Measurements from ENCODE around the gene FOXC2. TPM values are rescaled to one million over a fixed set of nuclear protein-coding genes. Genes with fewer than 3 reads are reported as not detected.
A peak's percentile ranks its signal among the peaks of the same experiment; 100 is the strongest.

FOXC2 gene
- total RNA-seq, 1 donor from 2014 or later = 1.9 TPM

DNA sequence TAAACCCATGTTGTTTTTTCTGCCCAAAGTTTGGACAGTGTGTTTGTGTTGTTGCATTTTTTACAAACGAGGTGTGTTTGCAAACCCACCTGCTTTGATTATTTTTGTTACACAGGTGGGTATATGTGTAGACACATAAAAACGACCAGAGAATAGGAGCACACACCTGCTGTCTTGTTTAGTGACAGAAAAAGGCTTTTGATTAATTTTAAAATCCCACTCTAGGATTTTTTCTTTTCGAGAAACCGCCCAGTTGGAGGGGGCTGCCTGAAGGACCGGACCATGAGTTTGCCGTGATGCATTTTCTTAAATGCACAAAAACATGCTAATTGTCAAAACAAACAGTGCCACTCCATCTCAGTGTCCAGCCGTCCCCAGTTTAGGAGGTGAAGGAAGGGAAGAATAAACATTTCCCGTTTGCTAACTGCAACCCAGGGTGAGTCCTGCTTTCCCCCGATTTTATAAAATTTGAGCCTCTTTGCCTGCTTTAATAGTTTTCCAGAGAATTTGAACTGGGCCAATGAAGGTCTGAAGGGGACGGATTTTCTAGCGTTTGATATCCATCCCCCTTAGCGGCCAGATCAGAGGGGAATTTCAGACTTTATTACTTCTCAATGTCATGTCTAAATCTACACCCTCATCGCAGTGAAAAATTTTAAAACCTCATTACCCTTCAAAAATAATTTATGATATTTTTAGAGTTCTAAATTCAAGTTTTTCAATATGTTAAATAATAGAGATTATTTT, 3.2 kb downstream of the FOXC2 start:
- no peak for DNase-seq
- intact Hi-C loops (cut with micrococcal nuclease) = loop anchor here (5.0 to 10.0 kb wide), 2 partner anchors 185 to 492 kb away; no protein-coding TSS in a partner anchor
- ATAC-seq = no peak

DNA sequence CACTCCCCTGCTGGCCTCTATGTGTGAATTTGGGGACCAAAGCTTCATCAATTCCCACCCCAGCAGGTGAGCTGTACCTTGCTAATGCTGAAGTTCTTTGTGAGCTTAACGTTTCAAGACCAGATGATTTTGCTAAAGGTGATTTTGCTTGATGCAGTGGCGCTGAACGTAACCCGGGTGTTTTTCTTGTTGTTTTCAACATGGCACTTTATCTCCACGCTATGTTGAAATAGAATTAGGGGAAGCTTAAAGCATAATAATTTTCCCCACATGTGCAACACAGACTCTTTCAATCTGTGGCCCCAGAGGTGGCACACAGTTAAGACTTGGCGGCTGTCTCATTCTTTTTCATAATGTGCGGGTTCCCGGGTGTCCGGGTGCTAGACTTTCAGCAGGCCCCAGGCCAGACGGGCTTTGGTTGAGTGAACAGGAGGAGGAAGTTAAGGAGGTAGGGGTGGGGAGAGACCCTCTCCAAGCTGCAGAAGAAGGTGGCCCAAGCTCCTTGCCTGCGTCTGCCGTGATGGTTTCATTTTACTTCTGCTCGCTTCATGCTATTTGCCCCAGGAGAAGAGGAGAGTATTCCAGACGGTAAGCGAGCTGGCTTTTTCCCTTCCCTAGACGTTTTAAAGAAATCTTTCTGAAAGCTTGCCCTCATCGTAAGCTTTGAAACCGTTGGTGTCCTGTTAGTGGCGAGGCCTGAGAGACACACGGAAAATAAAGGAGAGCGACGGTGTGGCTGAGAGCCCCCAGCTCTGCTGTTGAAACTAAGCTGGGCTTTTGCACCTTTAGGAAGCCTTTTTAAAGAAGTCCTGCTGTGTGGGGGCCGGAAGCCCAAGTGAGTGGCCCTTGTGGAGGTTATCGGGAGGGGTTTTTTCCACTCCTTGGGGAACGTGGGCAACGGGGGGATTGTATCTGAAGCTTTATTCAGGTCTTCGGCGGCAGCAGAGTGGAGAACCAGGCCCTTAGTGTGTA, 4.2 kb downstream of the FOXC2 start:
- intact Hi-C loops (cut with micrococcal nuclease) = loop anchor here (10.0 kb wide), 1 partner anchor 184 kb away; no protein-coding TSS in a partner anchor
- ATAC-seq (no peak), DNase-seq (no peak)

DNA sequence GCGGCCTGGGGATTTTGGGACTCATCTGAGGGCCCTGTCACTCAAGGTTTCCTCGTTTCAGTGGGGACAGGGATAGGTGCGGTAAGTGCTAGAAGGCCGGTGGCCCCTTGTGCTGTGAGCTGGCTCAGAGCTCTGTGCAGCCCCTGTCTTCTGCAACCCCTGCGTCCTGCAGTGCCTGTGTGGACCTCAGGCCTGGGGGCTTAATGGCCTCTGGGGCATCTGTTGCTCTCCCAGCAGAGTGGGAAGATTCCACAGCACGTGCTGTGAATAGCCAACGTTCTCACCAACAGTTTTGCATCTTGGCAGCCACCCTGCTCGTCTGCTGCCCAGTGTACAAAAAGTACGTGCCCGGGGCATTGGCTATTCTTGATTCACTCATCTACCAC, 4.9 kb downstream of the FOXC2 start:
- DNase-seq = no peak
- ATAC-seq = no peak
- intact Hi-C loops (cut with micrococcal nuclease) = loop anchor here (10.0 kb wide), 1 partner anchor 183 kb away; no protein-coding TSS in a partner anchor

DNA sequence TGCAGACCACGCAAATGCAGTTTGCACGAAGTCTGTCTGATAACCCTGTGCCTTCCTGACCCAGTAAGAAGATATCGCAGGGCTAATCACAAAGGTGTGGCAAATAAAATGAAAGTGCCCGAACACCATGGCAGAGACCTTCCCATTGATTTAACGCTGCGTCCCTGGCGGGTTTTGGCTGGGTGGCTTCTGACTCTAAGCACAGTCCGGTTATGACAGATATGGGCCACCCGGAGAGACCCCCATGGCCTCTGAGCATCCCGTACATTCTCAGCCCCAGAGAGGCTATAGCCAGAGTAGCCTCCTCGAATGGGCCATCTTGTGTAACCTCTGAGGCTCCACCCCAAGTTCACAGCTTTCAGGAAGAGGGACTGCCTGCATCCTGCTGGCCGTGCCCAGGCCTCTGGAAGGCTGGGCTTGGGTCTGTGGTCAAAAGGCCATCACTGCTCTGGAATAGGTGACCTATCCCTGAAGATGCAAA, 5.5 kb downstream of the FOXC2 start:
- DNase-seq = no peak
- intact Hi-C loops (cut with micrococcal nuclease) = loop anchor here (10.0 kb wide), 1 partner anchor 183 kb away; no protein-coding TSS in a partner anchor
- ATAC-seq = no peak

DNA sequence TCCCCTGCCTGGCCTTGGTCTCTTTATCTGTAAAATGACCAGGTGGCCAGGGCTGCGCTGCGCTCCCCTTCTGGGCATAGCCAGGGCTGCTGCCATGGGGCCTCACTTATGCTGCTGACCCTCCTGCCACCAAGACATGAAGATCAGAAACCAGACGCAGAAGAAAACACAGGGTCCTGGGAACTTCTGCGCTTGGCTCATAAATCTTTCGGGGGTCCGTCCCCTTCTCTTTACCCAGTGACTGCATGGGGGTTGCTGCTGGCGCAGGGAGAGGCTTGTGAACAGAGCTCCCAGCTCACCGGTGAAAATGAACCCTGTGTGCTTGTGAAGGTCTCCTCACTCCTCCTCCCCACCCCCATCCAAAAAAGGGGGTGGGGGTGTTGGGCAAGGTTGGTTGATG, 6.0 kb downstream of the FOXC2 start:
- no peak for ATAC-seq
- intact Hi-C loops (cut with micrococcal nuclease) = loop anchor here (10.0 kb wide), 1 partner anchor 182 kb away; no protein-coding TSS in a partner anchor
- no peak for DNase-seq

DNA sequence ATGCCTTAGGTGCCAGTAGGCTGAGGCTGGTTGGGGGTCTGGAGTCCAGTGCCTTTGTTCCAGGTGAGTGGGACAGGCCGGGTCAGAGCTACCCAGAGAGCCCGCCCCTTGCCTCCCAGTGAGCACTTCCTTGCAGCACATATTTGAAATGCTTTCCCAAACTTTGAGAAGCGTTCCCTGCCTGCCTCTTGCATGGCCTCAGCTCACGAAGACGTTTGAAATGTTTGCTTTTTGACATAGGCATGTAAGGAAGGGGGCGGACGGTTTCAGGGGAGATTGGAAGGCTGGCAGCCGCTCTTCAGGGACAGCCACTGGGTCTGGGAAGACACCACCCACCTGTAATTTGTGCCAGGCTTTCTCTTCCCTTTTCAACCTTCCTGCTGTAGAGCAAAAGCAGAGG, 6.6 kb downstream of the FOXC2 start:
- DNase-seq = no peak
- intact Hi-C loops (cut with micrococcal nuclease) = loop anchor here (10.0 kb wide), 1 partner anchor 182 kb away; no protein-coding TSS in a partner anchor
- ATAC-seq = no peak

DNA sequence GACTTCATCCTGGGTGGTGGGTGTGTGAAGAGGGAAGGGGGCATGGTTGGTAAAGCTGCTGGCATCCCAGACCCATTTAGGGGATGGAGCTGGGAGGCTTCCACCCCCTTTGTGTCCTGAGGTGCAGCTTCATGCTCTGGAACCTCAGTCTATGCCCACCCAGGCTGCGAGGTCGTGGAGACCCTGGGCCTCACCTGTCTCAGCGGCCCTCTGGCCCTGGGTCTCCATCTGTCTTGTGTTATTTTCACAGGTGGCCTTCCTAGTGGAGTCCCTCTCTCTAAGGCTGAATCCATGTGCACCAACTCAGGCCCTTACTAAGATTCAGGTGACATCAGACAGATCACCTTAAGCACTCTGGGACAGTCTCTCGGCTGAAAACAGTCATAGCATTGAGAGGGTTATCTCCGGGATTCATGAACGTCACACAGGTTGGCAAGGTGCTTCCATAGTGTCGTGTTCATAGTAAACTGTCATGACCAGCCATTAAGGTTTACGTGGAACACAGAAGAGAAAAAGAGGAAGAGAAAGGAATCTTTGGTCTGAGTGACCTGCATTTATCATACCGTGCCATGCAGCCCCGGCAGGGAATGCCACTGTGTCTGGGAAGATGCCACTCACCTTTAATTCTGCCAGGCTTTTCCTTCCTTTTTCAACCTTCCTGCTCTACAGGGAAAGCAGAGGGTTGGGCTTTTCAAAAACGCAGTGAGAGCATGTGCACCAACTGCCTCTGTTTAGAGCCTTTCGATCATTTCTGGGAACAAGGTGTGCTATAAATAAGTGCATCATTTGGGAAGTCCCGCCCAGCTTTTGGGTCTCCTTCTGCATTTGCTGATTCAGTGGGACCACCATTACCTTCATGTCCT, 7.2 kb downstream of the FOXC2 start:
- no peak for ATAC-seq
- intact Hi-C loops (cut with micrococcal nuclease) = loop anchor here (10.0 kb wide), 1 partner anchor 181 kb away; no protein-coding TSS in a partner anchor
- no peak for DNase-seq

DNA sequence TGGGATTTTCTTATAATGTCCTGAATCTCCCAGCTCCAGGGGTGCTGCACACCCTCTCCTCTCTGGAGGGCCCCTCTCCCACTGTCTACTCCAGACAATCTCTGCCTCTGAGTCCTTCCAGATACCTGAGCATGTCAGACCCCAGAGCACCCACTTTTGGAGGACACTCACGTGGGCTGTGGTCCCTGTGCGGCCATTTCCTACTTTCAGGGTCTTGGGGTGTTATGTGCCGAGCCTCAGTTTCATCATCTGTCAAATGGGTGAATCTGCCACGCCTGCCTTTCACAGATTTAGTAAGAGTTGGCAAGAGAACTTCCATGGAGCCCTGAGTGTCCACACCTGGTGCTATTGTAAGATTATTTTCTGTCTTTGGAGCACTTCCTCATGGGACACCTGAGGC, 8.0 kb downstream of the FOXC2 start:
- intact Hi-C loops (cut with micrococcal nuclease) = loop anchor here (10.0 kb wide), 1 partner anchor 180 kb away; no protein-coding TSS in a partner anchor
- ATAC-seq = no peak

DNA sequence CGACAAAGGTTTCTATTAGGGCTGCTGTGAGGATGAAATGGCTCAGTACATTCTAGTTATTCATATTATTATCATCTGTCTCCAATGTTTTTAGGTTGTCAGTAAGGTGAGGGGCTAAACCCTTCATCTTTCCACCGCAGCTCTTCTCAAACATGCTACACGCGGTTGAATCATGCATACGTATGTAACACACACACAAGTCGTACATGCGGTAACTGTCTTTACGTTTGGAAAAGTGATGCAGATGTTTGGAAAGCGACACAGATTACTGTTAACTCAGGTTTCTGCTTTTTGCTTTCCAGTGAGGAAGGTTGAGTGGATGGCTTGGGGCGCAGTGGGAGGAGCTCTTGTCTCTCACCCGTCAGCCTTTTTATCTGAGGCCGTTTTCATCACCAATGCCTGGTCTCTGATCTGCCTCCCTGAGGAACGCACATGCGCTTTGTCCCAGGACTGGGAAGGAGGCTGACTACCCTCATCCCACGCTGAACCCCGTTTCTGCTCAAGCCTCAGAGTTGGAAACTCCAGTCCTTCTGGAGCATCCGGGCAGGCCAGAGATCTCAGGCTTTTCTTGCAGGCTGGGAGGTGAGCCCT, 8.6 kb downstream of the FOXC2 start:
- intact Hi-C loops (cut with micrococcal nuclease) = loop anchor here (10.0 kb wide), 1 partner anchor 180 kb away; no protein-coding TSS in a partner anchor
- DNase-seq (no peak), ATAC-seq (no peak)

More for the DNA sequence above, 8.0 kb downstream of the FOXC2 start:
- DNase-seq = no peak

DNA sequence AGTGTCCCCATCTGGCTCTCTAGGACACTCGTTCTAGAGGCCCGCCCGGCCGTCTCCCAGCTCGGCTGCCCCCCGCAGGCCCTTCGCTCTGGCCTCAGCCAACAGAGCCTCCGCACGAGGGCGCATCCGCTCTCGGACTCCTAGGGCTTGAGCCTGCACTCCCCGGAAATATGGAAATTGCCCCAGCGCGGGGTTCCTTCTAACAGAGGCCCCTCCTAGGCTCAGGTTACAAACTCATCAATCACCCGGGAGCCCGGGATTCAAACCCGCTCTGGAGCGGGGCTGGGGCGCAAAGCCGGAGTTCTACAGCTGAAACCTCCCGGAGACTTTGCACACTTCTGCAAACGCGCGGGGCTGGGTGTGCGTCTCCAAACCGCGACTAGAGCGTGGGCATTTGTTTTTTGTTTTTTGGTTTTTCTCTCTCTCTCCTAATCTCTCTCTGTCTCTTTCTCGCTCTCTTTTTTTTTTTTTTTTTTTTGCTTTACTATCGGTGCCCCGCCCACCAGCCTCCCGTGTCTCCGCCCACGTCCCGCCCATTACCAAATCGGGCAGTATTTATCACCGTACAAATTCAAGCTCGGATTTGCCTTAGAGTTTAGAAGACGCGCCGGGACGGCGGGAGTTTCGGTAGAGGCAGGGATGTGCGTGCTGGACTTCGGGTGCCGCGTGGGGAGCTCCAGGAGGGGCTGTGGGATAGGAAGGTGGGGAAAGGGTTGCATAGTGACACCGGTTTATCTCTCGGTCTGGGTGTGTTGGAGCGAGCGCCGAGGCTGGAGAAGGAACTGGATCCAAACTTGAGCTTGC, 9.3 kb downstream of the FOXC2 start:
- DNase-seq = peak; percentile 91
- intact Hi-C loops (cut with micrococcal nuclease) = loop anchor here (10.0 kb wide), 1 partner anchor 179 kb away; no protein-coding TSS in a partner anchor
- ATAC-seq = peak; percentile 89

DNA sequence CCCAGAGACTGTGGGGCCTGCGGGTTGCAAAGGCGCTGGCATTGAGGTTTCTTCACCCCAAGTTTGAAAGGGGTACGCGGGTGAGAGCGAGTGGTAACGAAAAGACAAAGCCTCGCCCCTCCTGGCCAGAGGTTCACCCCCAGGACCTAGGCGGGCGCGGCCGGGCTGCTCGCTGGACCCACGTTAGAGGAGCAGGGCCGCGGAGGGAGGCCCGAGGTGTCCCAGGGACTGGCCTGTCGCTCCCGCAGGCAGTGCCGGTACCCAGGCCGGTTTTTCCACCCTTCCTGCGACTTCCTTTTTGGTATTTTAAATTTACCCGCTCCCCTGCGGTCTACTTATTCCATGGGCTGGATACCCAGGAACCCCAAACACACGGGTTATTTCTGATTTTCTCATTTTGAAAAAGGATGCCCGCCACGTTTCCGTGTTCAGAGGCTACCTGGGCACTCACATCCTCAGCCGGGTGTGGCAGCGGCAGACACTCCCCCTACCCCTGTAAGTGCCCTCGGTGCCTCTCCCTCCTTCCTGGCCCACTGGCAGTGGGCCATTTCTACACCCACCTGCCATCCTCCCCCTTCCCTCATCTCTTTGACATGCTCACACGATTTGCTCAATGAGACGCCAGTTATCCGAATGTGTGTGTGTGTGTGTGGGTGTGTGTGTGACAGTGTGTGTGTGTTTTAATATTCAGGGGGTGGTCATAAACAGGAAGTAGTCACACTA, 10.1 kb downstream of the FOXC2 start:
- peak; percentile 10 for ATAC-seq
- intact Hi-C loops (cut with micrococcal nuclease) = loop anchor here (10.0 kb wide), 1 partner anchor 178 kb away; no protein-coding TSS in a partner anchor
- peak; percentile 47 for DNase-seq

DNA sequence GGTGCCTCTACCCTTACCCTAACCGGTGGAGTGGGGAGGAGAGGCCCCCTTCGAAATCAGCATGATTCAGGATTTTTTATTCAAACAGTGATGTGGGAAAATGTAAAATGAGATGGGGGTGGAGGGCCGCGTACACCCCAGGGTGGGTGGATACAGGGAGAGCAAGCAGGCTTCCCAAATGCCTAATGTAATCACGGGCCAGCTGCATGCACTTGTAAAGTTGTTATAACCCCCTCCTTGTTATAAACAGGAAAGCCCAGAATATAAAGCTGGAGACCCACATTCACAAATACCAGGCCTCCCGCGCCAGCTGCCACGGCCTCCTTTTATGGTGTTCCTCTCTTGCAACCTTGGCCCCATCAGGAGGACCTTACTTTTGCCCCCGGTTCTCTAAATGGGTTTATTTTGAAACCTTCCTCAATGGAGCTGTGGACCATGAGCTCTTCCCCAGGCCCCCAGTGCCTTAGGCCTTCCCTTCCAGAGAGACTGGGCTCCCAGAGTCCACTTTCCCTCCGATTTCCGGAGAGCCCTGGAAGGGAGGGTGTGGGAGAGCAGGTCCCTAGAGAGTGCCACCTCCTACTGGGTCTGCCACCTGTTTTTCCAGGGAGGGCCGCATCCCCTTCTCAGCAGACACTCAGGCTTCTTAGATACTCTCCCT, 10.8 kb downstream of the FOXC2 start:
- DNase-seq = no peak
- no peak for ATAC-seq
- intact Hi-C loops (cut with micrococcal nuclease) = loop anchor here (10.0 kb wide), 1 partner anchor 177 kb away; no protein-coding TSS in a partner anchor

DNA sequence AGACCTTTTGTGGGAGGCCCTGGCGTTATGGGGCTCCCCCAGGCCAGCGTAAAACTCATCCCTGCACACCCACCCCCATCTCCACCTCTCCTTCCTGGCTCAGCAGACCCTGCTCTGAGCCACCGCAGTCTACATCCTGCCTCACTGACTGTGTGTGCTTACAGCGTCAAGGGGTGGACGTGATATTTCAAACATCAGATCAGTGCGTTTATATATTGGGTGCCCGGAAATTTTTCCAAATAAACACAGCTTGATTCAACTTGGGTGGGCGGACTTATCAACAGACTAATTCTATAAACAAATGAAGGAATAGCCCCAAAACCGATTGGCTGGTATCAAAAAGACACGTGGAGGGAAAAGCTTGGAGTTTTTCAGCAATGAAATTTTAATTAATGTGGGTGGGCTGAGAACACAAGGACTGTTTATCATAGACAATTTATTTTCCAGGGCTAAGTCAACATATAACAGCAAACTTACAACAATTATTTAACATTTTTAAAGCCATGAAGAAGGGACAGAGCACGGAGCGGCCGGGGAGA, 11.5 kb downstream of the FOXC2 start, which contains the start of gene FOXL1:
Gene FOXL1, plus strand, starts transcription at position 489 of the 539 bp plus-strand sequence. CDS start 175 bp downstream, outside the sequence.
- intact Hi-C loops (cut with micrococcal nuclease) = loop anchor here (10.0 kb wide), 1 partner anchor 177 kb away; no protein-coding TSS in a partner anchor
- DNase-seq = no peak
- ATAC-seq = peak; percentile 18

DNA sequence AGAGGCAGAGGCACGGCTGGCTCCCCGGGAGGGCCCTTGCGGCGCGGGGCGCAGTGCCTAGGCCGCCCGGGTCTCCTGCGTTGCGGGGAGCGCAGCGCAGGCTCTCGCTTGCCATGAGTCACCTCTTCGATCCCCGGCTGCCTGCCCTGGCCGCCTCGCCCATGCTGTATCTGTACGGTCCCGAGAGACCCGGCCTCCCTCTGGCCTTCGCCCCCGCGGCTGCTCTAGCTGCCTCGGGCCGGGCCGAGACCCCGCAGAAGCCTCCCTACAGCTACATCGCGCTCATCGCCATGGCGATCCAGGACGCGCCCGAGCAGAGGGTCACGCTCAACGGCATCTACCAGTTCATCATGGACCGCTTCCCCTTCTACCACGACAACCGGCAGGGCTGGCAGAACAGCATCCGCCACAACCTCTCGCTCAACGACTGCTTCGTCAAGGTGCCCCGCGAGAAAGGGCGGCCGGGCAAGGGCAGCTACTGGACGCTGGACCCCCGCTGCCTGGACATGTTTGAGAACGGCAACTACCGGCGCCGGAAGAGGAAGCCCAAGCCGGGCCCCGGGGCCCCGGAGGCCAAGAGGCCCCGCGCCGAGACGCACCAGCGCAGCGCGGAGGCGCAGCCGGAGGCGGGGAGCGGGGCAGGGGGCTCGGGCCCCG, 12.1 kb downstream of the FOXC2 start:
- intact Hi-C loops (cut with micrococcal nuclease) = loop anchor here (10.0 kb wide), 1 partner anchor 176 kb away; no protein-coding TSS in a partner anchor
- peak; percentile 12 for ATAC-seq
- DNase-seq = peak; percentile 69
